BLaER1 (cell line): Measurements from ENCODE around the gene PIANP.

Source experiments
- H3K27ac ChIP-seq: shearing (Covaris generic); formaldehyde crosslinking; 2 replicates; pipeline ENCODE4 v1.8.1; 2022
- H3K27me3 ChIP-seq: shearing (Covaris generic); formaldehyde crosslinking; 2 replicates; pipeline ENCODE4 v1.8.1; 2022
- H3K36me3 ChIP-seq: shearing (Covaris generic); formaldehyde crosslinking; 2 replicates; pipeline ENCODE4 v1.8.1; 2022
- H3K4me1 ChIP-seq: shearing (Covaris generic); formaldehyde crosslinking; 2 replicates; pipeline ENCODE4 v1.8.1; 2022
- H3K4me2 ChIP-seq: shearing (Covaris generic); formaldehyde crosslinking; 2 replicates; pipeline ENCODE4 v1.8.1; 2022
- H3K4me3 ChIP-seq: shearing (Covaris generic); formaldehyde crosslinking; 2 replicates; pipeline ENCODE4 v1.8.1; 2022
- H3K9ac ChIP-seq: shearing (Covaris generic); formaldehyde crosslinking; 2 replicates; pipeline ENCODE4 v1.8.1; 2022
- H3K9me3 ChIP-seq: shearing (Covaris generic); formaldehyde crosslinking; 2 replicates; pipeline ENCODE4 v1.8.1; 2022
- H4K20me1 ChIP-seq: shearing (Covaris generic); formaldehyde crosslinking; 2 replicates; pipeline ENCODE4 v1.8.1; 2022
- Cebpa-rat ChIP-seq: shearing (Covaris generic); IDR thresholded peaks from 2 replicates; pipeline ENCODE4 v1.8.1; 2022

Gene PIANP

GRCh38 chr12:6685814-6686213, 14.8 kb downstream of the PIANP start:
- no peaks in the 10 kb centered on the region for H3K9me3 ChIP-seq
- peak overlapping the region; percentile 18; the same call in 1 of the 2 replicates for H3K27ac ChIP-seq
- peaks cover 51% of the 10 kb centered on the region for H3K4me1 ChIP-seq
- peaks cover 53% of the 10 kb centered on the region for H3K36me3 ChIP-seq
- H3K9ac ChIP-seq = peak overlapping the region; percentile 95; the same call in 1 of the 2 replicates
- peaks cover 70% of the 10 kb centered on the region for H4K20me1 ChIP-seq
- H3K4me3 ChIP-seq = no peak overlapping the region
- no peaks in the 10 kb centered on the region for H3K27me3 ChIP-seq
- H3K4me2 ChIP-seq = peak overlapping the region; percentile 96
- no peak for TF ChIP-seq Cebpa-rat

DNA sequence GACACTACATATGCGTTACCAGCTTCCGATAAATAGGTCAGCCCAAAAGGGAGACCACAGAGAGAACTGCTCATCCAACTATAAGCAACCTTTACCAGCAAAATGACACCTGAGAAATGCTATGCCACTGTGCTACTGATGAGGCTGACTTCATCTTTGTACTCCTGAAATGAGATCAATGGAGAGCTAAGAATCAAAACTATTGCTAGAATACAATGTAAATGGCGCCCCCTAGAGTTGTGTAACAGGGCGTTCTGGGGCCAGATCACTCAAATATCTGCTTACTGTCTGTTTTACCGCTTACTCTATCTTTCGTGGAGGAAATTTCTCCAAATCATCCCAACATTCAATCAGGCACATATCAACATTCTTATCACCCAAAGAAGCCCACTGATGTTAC, 16.0 kb downstream of the PIANP start:
- Histone ChIP-seq H3K27me3 (no peaks in the 10 kb centered on the region), H4K20me1 (peaks cover 82% of the 10 kb centered on the region), H3K9me3 (no peaks in the 10 kb centered on the region), H3K4me3 (no peak overlapping the region), H3K27ac (no peak overlapping the region), H3K9ac (no peak overlapping the region), H3K4me1 (peaks cover 42% of the 10 kb centered on the region), H3K36me3 (peaks cover 65% of the 10 kb centered on the region), H3K4me2 (peak overlapping the region; percentile 96; the same call in 1 of the 2 replicates)
- TF ChIP-seq Cebpa-rat = no peak

DNA sequence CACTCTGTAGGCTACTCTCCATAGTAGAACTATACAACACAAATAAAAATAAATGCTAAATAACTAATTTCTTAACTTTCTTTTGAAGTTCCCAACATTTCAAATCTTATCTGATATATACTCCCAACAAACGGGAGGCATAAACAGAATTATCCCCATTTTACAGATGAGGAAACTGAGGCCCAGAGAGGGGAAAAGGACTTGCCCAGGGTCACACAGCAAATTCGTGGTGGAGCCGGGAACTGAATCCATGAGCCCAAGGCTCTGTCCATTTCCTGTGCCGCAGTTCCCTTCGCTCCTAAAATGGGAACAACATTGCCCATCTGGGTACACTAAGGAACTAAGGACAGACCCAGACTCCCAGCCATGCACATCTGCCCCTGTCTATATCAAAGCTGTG, 23.7 kb downstream of the PIANP start:
- H3K9me3 ChIP-seq = no peaks in the 10 kb centered on the region
- no peak overlapping the region for H3K4me2 ChIP-seq
- no peak for TF ChIP-seq Cebpa-rat
- no peaks in the 10 kb centered on the region for H3K27me3 ChIP-seq
- H3K4me1 ChIP-seq = no peaks in the 10 kb centered on the region
- peaks cover 36% of the 10 kb centered on the region for H4K20me1 ChIP-seq
- H3K27ac ChIP-seq = no peak overlapping the region
- no peak overlapping the region for H3K9ac ChIP-seq
- H3K36me3 ChIP-seq = peaks cover 100% of the 10 kb centered on the region
- no peak overlapping the region for H3K4me3 ChIP-seq

DNA sequence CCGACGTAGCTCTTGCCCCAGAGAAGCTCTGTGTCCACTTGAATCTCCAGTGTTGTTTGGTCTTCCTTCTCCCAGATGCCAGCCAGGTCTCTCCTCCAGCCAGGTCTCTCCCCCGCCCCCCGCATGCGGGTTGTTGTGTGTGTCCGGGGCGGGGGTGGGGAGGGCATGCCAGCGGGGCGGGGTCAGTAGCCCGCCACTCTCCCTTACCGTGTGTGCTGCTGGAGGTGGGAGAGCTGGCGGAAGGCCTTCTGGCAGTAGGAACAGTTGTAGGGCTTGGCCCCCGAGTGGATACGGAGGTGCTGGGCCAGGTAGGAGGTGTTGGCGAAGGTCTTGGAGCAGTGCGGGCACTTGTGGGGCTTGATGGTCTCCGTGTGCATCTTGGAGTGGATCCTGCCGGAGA, 28.5 kb downstream of the PIANP start:
- Histone ChIP-seq H4K20me1 (0 out of 2 replicates have a peak, but pooled peaks cover 2% of the 10 kb centered on the region), H3K4me3 (no peak overlapping the region), H3K36me3 (peaks cover 100% of the 10 kb centered on the region), H3K9me3 (no peaks in the 10 kb centered on the region), H3K27ac (no peak overlapping the region), H3K27me3 (no peaks in the 10 kb centered on the region), H3K9ac (no peak overlapping the region), H3K4me2 (no peak overlapping the region), H3K4me1 (no peaks in the 10 kb centered on the region)
- no peak for TF ChIP-seq Cebpa-rat

GRCh38 chr12:6667559-6668210, 32.9 kb downstream of the PIANP start:
- H3K4me1 ChIP-seq = 0 out of 2 replicates have a peak, but pooled peaks cover 9% of the 10 kb centered on the region
- no peak overlapping the region for H3K9ac ChIP-seq
- H3K36me3 ChIP-seq = peaks cover 72% of the 10 kb centered on the region
- no peak overlapping the region for H3K27ac ChIP-seq
- no peaks in the 10 kb centered on the region for H3K27me3 ChIP-seq
- H4K20me1 ChIP-seq = no peaks in the 10 kb centered on the region
- H3K4me2 ChIP-seq = no peak overlapping the region
- no peak overlapping the region for H3K4me3 ChIP-seq
- no peak for TF ChIP-seq Cebpa-rat
- H3K9me3 ChIP-seq = no peaks in the 10 kb centered on the region

DNA sequence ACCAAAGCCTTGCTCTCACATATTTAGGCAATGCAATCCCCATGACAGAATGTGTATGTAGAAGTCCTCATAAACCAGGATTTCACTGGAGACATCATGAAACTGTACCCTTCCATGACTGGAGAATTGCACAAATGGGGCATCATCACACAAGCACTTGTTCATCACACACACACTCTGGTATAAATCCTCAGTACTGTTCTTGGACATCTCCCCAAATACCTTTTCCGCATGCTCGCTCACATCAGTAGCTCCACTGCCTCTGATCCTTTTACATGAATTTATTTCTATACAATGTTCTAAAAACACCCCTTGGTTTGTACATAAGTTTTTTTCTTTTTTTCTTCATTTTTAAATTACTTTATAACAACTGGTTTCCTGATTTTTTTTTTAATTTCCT, 34.4 kb downstream of the PIANP start:
- Histone ChIP-seq H3K27me3 (no peaks in the 10 kb centered on the region), H3K36me3 (peaks cover 58% of the 10 kb centered on the region)
- TF ChIP-seq Cebpa-rat = no peak

GRCh38 chr12:6664902-6665301, 35.7 kb downstream of the PIANP start:
- Histone ChIP-seq H3K4me1 (peaks cover 22% of the 10 kb centered on the region), H3K4me3 (no peak overlapping the region), H3K9me3 (no peaks in the 10 kb centered on the region), H3K4me2 (no peak overlapping the region), H3K27ac (no peak overlapping the region), H3K36me3 (peaks cover 44% of the 10 kb centered on the region), H4K20me1 (no peaks in the 10 kb centered on the region), H3K9ac (no peak overlapping the region), H3K27me3 (no peaks in the 10 kb centered on the region)
- TF ChIP-seq Cebpa-rat = no peak

More for the DNA sequence above, 34.4 kb downstream of the PIANP start:
- H3K4me3 ChIP-seq = no peak overlapping the region
- H3K27ac ChIP-seq = no peak overlapping the region
- H3K9me3 ChIP-seq = no peaks in the 10 kb centered on the region
- H3K4me2 ChIP-seq = no peak overlapping the region
- no peak overlapping the region for H3K9ac ChIP-seq
- no peaks in the 10 kb centered on the region for H4K20me1 ChIP-seq
- peaks cover 22% of the 10 kb centered on the region for H3K4me1 ChIP-seq

DNA sequence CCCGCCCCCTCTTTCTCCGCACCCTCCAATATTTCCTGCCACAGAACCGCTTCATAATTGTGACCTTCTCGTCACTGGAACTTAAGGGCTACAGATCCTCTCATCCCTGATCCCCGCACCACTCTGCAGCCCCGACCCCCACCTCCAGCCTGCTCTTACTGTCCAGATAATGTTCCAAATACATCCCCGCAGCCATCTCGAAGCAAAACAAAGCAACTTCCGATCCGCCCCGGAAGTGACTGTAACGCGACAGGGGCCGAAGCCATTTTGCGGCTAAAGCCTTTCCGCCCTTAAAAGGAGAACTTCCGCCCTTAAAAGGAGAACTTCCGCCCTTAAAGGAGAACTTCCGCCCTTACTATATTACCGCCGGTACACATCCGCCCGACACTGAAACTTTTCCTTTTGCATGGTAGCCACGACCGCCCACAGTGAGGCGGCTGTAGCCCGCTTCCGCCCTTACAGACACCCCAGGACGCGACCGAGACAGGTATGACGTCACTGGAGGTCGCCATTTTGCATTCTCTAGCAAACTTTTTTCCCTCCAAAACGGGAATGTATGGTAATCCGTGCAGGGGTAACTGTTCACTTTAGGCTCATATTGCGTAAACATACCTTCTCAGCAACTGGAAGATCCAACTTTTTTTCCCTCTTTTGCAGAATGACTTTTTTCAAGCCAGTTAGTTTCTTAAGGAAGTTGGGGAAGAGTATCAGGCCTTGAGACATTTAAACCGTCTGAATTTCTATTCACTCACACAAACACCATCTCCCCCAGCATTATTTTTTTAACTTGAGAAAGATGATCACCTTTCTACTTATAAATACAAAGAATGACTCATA, 37.5 kb downstream of the PIANP start, which contains the start of gene ING4:
Gene ING4 (minus strand): TSS at position 214 of the 837 bp plus-strand sequence. CDS start 18 bp downstream, at position 196.
- H3K27ac ChIP-seq = peak within 1 kb of the TSS; percentile 71
- H3K36me3 ChIP-seq = peaks cover 42% of the 10 kb centered on the region
- H3K27me3 ChIP-seq = no peaks in the 10 kb centered on the region
- H3K4me3 ChIP-seq = peak within 1 kb of the TSS; percentile 80
- H3K9ac ChIP-seq = peak within 1 kb of the TSS; percentile 78
- no peaks in the 10 kb centered on the region for H3K9me3 ChIP-seq
- peak within 1 kb of the TSS; percentile 75 for H3K4me2 ChIP-seq
- peaks cover 26% of the 10 kb centered on the region for H3K4me1 ChIP-seq
- H4K20me1 ChIP-seq = no peaks in the 10 kb centered on the region
- peak; percentile 66; the same call in 1 of the 2 replicates for TF ChIP-seq Cebpa-rat

DNA sequence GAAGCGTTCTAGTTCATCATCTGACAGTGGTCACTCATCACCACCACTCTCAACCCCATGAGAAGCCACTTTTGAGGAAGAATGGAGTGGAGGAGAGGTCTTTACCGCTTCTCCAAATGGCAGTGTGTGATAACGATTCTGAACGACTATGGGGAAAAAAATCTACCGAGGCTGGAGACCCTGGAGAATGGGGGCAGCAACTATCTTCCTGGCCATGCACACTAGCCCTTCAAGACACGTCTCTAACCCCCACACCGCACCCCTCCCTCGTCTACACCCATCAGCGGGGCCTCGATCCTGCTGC, 38.1 kb downstream of the PIANP start:
- H3K4me2 ChIP-seq = peak overlapping the region; percentile 75
- H3K4me3 ChIP-seq = peak overlapping the region; percentile 80
- H4K20me1 ChIP-seq = no peaks in the 10 kb centered on the region
- no peaks in the 10 kb centered on the region for H3K27me3 ChIP-seq
- peaks cover 41% of the 10 kb centered on the region for H3K36me3 ChIP-seq
- peaks cover 26% of the 10 kb centered on the region for H3K4me1 ChIP-seq
- H3K27ac ChIP-seq = peak overlapping the region; percentile 71
- H3K9ac ChIP-seq = peak overlapping the region; percentile 78
- H3K9me3 ChIP-seq = no peaks in the 10 kb centered on the region
- no peak for TF ChIP-seq Cebpa-rat

GRCh38 chr12:6653987-6654386, 46.6 kb downstream of the PIANP start:
- Histone ChIP-seq H3K4me1 (no peaks in the 10 kb centered on the region), H3K36me3 (peaks cover 97% of the 10 kb centered on the region)
- TF ChIP-seq Cebpa-rat = no peak

More at GRCh38 chr12:6653987-6654386, 46.6 kb downstream of the PIANP start:
- Histone ChIP-seq H3K4me3 (no peak overlapping the region), H4K20me1 (no peaks in the 10 kb centered on the region), H3K4me2 (no peak overlapping the region), H3K27ac (no peak overlapping the region), H3K27me3 (no peaks in the 10 kb centered on the region), H3K9ac (0 out of 2 replicates have a peak overlapping the region, but pooled peaks have one; percentile 29), H3K9me3 (no peaks in the 10 kb centered on the region)
